Measurements from ENCODE around the gene PRKCA. TPM values are rescaled to one million over a fixed set of nuclear protein-coding genes. Genes with fewer than 3 reads are reported as not detected.
A peak's percentile ranks its signal among the peaks of the same experiment; 100 is the strongest.

The PRKCA gene
- total and polyA plus RNA-seq, 2 donors (not counting 3 experiments of a cell fraction or from before 2014, with no cell fraction given) = 7.5 to 34.2 TPM

- Histone ChIP-seq H3K27me3 (ENCODE audit: control insufficient read depth in 2 of 2, insufficient read depth in 2 of 2, low read length in 2 of 2) (no peaks in the 10 kb centered on the region), H3K9me1 (replicated peaks; ENCODE audit: control insufficient read depth, extremely low read depth, insufficient read depth, low read length) (no peaks in the 10 kb centered on the region), H2AFZ (ENCODE audit: low read depth, low read length) (no peak overlapping the region), H3K4me2 (ENCODE audit: insufficient read depth, low read length) (peak overlapping the region; percentile 67), H4K20me1 (replicated peaks; ENCODE audit: control insufficient read depth, extremely low read depth, insufficient read depth, low read length) (no peaks in the 10 kb centered on the region), H3K36me3 (ENCODE audit: control insufficient read depth in 2 of 2, extremely low read depth in 1 of 2, insufficient read depth in 2 of 2, low read length in 2 of 2) (no peaks in the 10 kb centered on the region), H3K4me3 (replicated peaks in 1 of 3; ENCODE audit: insufficient read depth in 1 of 3, low read depth in 1 of 3, low read length in 3 of 3) (peak overlapping the region in 2 of 3 experiments; percentile 20 to 24), H3K4me1 (ENCODE audit: control insufficient read depth, extremely low read depth, insufficient read depth, low read length) (peaks cover 44% of the 10 kb centered on the region), H3K9me3 (replicated peaks; ENCODE audit: control insufficient read depth, insufficient read depth, low read length) (no peaks in the 10 kb centered on the region), H3K27ac (ENCODE audit: insufficient read depth, low read depth, low read length) (peak overlapping the region; percentile 64), H3K9ac (replicated peaks; ENCODE audit: extremely low read depth, insufficient read depth, low read length) (peak overlapping the region; percentile 84), H3K79me2 (ENCODE audit: control insufficient read depth, insufficient read depth, low read length) (peaks cover 11% of the 10 kb centered on the region)
- FAIRE-seq (peak; percentile 88), DNase-seq (ENCODE audit: low read depth, low spot score) (peak; percentile 94)
- ChIA-PET CTCF (interaction anchor here (1.0 to 2.2 kb wide), 6 partner anchors 29 to 177 kb away, joined by 3 to 9 read pairs (median 4); partner anchors contain the start of gene PRKCA), POLR2A (interaction anchor here (0.8 kb wide), 1 partner anchor 24 kb away, joined by 3 read pairs; no protein-coding TSS in a partner anchor)
- intact Hi-C loops (cut with micrococcal nuclease) = loop anchor here (1.0 kb wide), 4 partner anchors 8 to 192 kb away; no protein-coding TSS in a partner anchor
- no TSS peak for BruUV-seq (replicated peaks)
- dilution Hi-C loops (cut with MboI; ENCODE audit: extremely low pct_ligation_motif_present, low sequenced_read_pairs) = no loop called here
- TF ChIP-seq POLR2AphosphoS5 (IDR thresholded peaks at IDR 0.05; ENCODE audit: insufficient read depth, low read depth, low read length) = peak; percentile 44
- peak; percentile 74 for TF ChIP-seq MAX (IDR thresholded peaks at IDR 0.05; ENCODE audit: insufficient read depth, insufficient read length)
- peak; percentile 48 for TF ChIP-seq POLR2A (IDR thresholded peaks at IDR 0.05; ENCODE audit: low read depth, low read length)
- peak; percentile 46 for TF ChIP-seq GATA2 (IDR thresholded peaks at IDR 0.05; ENCODE audit: insufficient read depth, insufficient read length, low read depth, low read length)
- TF ChIP-seq CTCF (IDR thresholded peaks at IDR 0.05; ENCODE audit: extremely low read depth in 1 of 2, insufficient read depth in 1 of 2, low read depth in 1 of 2, low read length in 2 of 2) = no peak
- TF ChIP-seq EZH2 (IDR thresholded peaks at IDR 0.05; ENCODE audit: borderline replicate concordance, low read depth, low read length, severe bottlenecking) = no peak
- TF ChIP-seq MYC (IDR thresholded peaks at IDR 0.05; ENCODE audit: low read depth, low read length) = peak; percentile 45
- TF ChIP-seq JUN (IDR thresholded peaks at IDR 0.05; ENCODE audit: borderline replicate concordance, insufficient read depth, insufficient read length, low read depth) = peak; percentile 94
- peak; percentile 91 for TF ChIP-seq FOS (IDR thresholded peaks at IDR 0.05; ENCODE audit: borderline replicate concordance, insufficient read depth, low read length)
Measured at GRCh38 chr17:66466840-66467367, 164.5 kb downstream of the PRKCA start.

All from endothelial cell of umbilical vein (primary cell).